Activated CD4-positive, alpha-beta T cell treated with anti-CD3 and anti-CD28 coated beads, Interleukin-2, amount 10 ng/mL, durations not matched to agents 7 days and 5 days (primary cell): ENCODE data around the gene PARVG. TPM values are rescaled to one million over a fixed set of nuclear protein-coding genes. Genes with fewer than 3 reads are reported as not detected.

Experiments
- CTCF ChIA-PET: fragments of 350-600 bp; sonication (Branson Sonifier 250); formaldehyde crosslinking; loops from one replicate; lab custom pipeline; 2021; ENCODE audit warnings: antibody characterized with exemption; lab: Charles Lee
- POLR2A ChIA-PET: fragments of 350-600 bp; sonication (Branson Sonifier 250); formaldehyde crosslinking; loops from one replicate; lab custom pipeline; 2021; ENCODE audit warnings: antibody characterized with exemption; lab: Charles Lee
- DNase-seq: peaks from one replicate; pipeline ENCODE4 v3.0.0-alpha.2; 2020
- H3K27ac Mint-ChIP-seq: one replicate; pipeline ENCODE4 v1.8.0; 2021; ENCODE audit warnings: mild to moderate bottlenecking, moderate library complexity, mixed read lengths
- H3K27me3 Mint-ChIP-seq: one replicate; pipeline ENCODE4 v1.8.0; 2021; ENCODE audit warnings: mixed read lengths
- H3K36me3 Mint-ChIP-seq: one replicate; pipeline ENCODE4 v1.8.0; 2021; ENCODE audit warnings: low read depth, mixed read lengths
- H3K4me1 Mint-ChIP-seq: one replicate; pipeline ENCODE4 v1.8.0; 2021; ENCODE audit warnings: mixed read lengths
- H3K4me3 Mint-ChIP-seq: one replicate; pipeline ENCODE4 v1.8.0; 2021; ENCODE audit warnings: mild to moderate bottlenecking, moderate library complexity, mixed read lengths
- H3K9me3 Mint-ChIP-seq: one replicate; pipeline ENCODE4 v1.8.0; 2021; ENCODE audit warnings: mixed read lengths
- total RNA-seq, 2 experiments: library from RNA; stranded (reverse); gene quantifications; one replicate each; pipeline ENCODE4 v1.2.3, GENCODE V29; 2021

Gene PARVG
- total RNA-seq, 2 experiments from 2014 or later: 146 to 158 TPM

- Mint-ChIP-seq H3K4me3 (no peak overlapping the region), H3K4me1 (peaks cover 2% of the 10 kb centered on the region), H3K27ac (no peak overlapping the region), H3K9me3 (no peaks in the 10 kb centered on the region), H3K27me3 (peaks cover 3% of the 10 kb centered on the region), H3K36me3 (no peaks in the 10 kb centered on the region)
- DNase-seq: no peak
- CTCF ChIA-PET: no interaction called here
- POLR2A ChIA-PET: no interaction called here
Measured at GRCh38 chr22:44172370-44173108, 8.2 kb upstream of the PARVG start.

- ChIA-PET POLR2A (no interaction called here), CTCF (no interaction called here)
- DNase-seq: no peak
- Mint-ChIP-seq H3K9me3 (no peaks in the 10 kb centered on the region), H3K27ac (no peak overlapping the region), H3K4me1 (peaks cover 2% of the 10 kb centered on the region), H3K36me3 (no peaks in the 10 kb centered on the region), H3K27me3 (peaks cover 6% of the 10 kb centered on the region), H3K4me3 (no peak overlapping the region)
Measured at GRCh38 chr22:44173154-44173553, 7.6 kb upstream of the PARVG start.

DNA sequence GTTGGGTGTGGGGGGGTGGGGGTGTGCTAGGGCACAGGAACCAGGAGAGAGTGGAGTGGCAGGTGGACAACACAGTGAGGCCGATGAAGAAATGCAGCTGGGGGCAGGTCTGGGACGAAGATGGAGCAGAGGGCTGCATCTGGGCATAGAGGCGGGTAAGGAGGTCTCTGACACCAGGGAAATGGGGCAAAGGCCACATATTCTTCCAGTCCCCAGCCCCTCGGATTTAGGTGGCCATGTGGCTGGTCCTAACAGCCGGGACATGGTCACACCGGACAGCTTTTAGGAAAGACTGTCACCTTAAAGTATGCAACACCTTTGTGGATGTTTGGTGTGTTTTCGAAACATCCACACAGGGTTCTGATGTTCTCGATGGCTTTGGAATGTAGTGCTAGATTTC is 5.0 kb upstream of the PARVG start:
- H3K9me3 Mint-ChIP-seq: no peaks in the 10 kb centered on the region
- H3K36me3 Mint-ChIP-seq: no peaks in the 10 kb centered on the region
- H3K4me3 Mint-ChIP-seq: no peak overlapping the region
- H3K27me3 Mint-ChIP-seq: peaks cover 13% of the 10 kb centered on the region
- POLR2A ChIA-PET: no interaction called here
- H3K4me1 Mint-ChIP-seq: peaks cover 8% of the 10 kb centered on the region
- H3K27ac Mint-ChIP-seq: no peak overlapping the region
- DNase-seq: no peak
- CTCF ChIA-PET: no interaction called here

DNA sequence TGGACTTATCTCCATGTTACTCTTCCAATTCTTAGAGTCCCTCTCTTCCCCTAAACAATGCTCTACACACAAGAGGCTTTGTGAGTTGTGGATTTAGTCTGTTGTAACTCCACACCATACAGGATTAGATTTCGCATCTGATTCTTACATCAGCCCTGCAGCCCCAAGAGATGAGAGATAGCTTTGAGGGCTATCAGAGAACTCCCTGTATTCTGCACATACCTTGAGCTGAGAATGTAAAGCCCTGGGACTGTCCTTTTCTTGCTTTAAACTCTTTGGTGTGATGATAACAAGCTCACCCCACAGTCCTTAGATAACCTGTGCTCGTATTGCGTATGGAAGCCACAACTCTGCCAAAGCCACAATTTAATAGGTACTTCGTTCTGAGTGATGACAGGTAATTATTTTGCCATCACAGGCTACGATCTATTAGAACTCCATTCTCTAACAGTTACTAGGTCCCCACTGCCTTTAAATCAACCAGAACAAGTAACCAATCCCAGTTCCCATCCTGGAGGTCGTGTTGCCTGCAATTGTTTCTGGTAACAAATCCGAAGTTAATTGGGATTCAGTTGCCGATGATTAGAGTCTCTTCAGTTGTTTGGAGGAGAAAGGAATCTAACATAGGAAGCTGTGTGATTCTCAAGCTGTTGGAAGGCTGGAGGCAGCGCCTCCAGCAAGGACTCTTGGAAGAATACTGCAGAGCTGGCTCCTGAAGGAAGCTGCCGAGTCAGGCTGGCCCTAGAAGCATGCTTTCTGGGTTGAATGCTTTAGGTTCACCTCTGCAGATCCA is 1.3 kb upstream of the PARVG start:
- Mint-ChIP-seq H3K9me3 (no peaks in the 10 kb centered on the region), H3K27me3 (peaks cover 13% of the 10 kb centered on the region), H3K4me1 (peaks cover 26% of the 10 kb centered on the region), H3K4me3 (no peak overlapping the region), H3K27ac (no peak overlapping the region), H3K36me3 (peaks cover 13% of the 10 kb centered on the region)
- POLR2A ChIA-PET: no interaction called here
- no peak for DNase-seq
- CTCF ChIA-PET: interaction anchor here (0.9 kb wide), 1 partner anchor 43 kb away, joined by 3 read pairs; no protein-coding TSS in a partner anchor

GRCh38 chr22:44179989-44180705 is 578 bp upstream of the PARVG start:
- H3K27me3 Mint-ChIP-seq: peaks cover 13% of the 10 kb centered on the region
- H3K9me3 Mint-ChIP-seq: no peaks in the 10 kb centered on the region
- H3K4me3 Mint-ChIP-seq: peak overlapping the region; percentile 95
- CTCF ChIA-PET: interaction anchor here (0.9 kb wide), 1 partner anchor 43 kb away, joined by 3 read pairs; no protein-coding TSS in a partner anchor
- peak overlapping the region; percentile 98 for H3K27ac Mint-ChIP-seq
- H3K36me3 Mint-ChIP-seq: peaks cover 19% of the 10 kb centered on the region
- H3K4me1 Mint-ChIP-seq: peaks cover 33% of the 10 kb centered on the region
- no peak for DNase-seq
- POLR2A ChIA-PET: no interaction called here

DNA sequence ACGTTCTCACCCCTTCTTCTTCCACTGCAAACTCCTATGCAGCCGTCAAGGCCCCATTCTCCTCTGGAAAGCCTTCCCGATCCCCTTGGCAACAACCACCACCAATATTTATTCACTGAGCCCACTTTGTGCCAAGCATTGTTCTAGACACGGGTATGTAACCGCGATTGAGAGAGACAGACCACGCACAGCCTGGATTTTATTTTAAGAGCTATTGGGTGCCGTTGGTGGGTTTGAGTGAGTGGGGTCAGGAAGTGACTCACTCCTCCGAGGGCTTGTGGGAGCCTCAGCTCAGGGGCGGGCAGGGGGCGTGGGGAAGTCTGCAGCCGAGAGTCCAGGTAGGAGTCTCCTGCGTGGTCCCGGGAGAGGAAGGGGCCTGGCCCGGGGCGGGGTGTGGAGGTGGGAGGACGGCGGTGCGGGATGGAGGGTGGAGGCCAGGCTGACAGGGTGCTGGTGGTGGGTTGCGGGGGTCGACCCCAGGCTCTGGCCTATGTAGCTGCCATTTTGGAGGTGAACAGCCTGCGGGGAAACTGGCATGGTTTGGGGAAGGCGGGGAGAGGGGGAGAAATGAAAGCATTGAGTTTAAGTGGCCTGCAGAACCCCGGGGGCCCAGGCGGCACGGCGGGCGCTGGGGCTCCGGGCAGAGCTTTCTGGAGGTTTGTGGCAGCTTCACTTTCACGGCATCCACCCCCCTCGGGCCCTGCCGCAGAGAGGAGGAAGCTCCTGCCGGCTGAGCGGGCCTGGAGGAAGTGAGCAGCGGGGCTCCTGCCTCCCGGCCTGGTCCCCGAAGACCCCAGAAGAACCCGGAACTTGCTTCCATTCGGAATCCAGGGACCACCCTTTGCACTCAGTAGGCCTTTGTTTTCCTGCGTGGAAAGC is 547 bp downstream of the PARVG start:
- H3K9me3 Mint-ChIP-seq: no peaks in the 10 kb centered on the region
- H3K4me1 Mint-ChIP-seq: peaks cover 33% of the 10 kb centered on the region
- peaks cover 20% of the 10 kb centered on the region for H3K36me3 Mint-ChIP-seq
- ChIA-PET CTCF (interaction anchor here (0.6 to 1.0 kb wide), 3 partner anchors 29 to 504 kb away, joined by 3 to 4 read pairs (median 3); no protein-coding TSS in a partner anchor), POLR2A (interaction anchor here (0.7 kb wide), 1 partner anchor 14 kb away, joined by 3 read pairs; no protein-coding TSS in a partner anchor)
- H3K4me3 Mint-ChIP-seq: peak overlapping the region; percentile 95
- peak overlapping the region; percentile 98 for H3K27ac Mint-ChIP-seq
- H3K27me3 Mint-ChIP-seq: peaks cover 13% of the 10 kb centered on the region
- peak; percentile 73 for DNase-seq

DNA sequence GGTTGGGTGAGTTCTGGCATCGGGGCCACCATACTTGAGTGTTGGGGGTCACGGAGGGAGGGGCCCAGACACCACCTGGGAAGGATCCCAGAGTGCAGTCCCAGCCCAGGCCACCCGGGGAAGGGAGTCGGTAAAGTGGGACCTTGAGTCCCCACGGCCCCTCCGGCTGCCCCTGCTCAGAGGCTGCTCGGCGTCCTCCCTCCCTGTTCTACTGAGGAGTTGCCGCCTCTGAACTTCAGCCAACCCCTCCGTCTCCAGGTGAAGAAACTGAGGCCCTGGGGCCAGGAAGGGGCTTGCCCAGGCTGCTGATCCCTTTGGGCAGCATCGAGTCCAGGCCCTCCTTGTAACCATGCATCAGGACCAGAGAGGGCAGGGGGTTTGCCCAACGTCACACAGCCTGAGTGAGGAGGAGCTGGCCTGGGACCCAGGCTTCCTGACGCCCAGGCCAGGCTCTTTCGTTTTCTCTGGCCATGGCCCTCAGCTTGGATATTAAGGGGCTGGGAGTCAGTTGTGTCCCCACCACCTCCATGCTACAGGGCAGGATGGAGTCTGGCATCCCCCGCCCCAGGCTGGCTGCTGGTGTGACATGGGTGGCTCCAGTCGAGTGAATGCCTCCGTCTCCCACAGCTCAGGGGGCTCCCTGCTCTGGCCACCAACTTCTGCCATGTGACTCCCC is 1.3 kb downstream of the PARVG start:
- Mint-ChIP-seq H3K4me1 (peaks cover 33% of the 10 kb centered on the region), H3K36me3 (peaks cover 23% of the 10 kb centered on the region), H3K27ac (peak overlapping the region; percentile 98), H3K4me3 (peak overlapping the region; percentile 95), H3K9me3 (no peaks in the 10 kb centered on the region), H3K27me3 (peaks cover 13% of the 10 kb centered on the region)
- CTCF ChIA-PET: interaction anchor here (0.7 to 0.9 kb wide), 2 partner anchors 25 to 32 kb away, joined by 3 read pairs; no protein-coding TSS in a partner anchor
- POLR2A ChIA-PET: no interaction called here
- peak; percentile 36 for DNase-seq

- ChIA-PET POLR2A (no interaction called here), CTCF (interaction anchor here (0.9 kb wide), 2 partner anchors 24 to 26 kb away, joined by 3 to 4 read pairs; no protein-coding TSS in a partner anchor)
- DNase-seq: peak; percentile 66
- Mint-ChIP-seq H3K27ac (peak overlapping the region; percentile 98), H3K36me3 (peaks cover 23% of the 10 kb centered on the region), H3K27me3 (peaks cover 9% of the 10 kb centered on the region), H3K4me3 (peak overlapping the region; percentile 95), H3K9me3 (no peaks in the 10 kb centered on the region), H3K4me1 (peaks cover 33% of the 10 kb centered on the region)
Measured at GRCh38 chr22:44182588-44183286, 2.0 kb downstream of the PARVG start.

DNA sequence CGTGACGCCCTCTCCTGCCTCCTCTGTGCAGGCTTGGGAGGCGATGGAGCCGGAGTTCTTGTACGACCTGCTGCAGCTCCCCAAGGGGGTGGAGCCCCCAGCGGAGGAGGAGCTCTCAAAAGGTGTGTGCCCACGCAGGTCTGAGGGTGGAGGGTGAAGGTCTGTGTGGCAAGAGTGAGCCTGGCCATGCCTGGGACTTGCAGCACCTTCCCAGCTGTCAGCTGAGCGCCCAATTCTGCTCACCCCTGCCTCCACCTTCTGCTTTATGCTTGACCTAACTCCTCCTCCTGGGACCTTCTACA is 2.5 kb downstream of the PARVG start:
- Mint-ChIP-seq H3K36me3 (peaks cover 23% of the 10 kb centered on the region), H3K27me3 (peaks cover 7% of the 10 kb centered on the region), H3K4me1 (peaks cover 33% of the 10 kb centered on the region), H3K27ac (peak overlapping the region; percentile 98), H3K9me3 (no peaks in the 10 kb centered on the region), H3K4me3 (peak overlapping the region; percentile 95)
- DNase-seq: no peak
- ChIA-PET CTCF (interaction anchor here (0.9 kb wide), 1 partner anchor 27 kb away, joined by 4 read pairs; no protein-coding TSS in a partner anchor), POLR2A (no interaction called here)

DNA sequence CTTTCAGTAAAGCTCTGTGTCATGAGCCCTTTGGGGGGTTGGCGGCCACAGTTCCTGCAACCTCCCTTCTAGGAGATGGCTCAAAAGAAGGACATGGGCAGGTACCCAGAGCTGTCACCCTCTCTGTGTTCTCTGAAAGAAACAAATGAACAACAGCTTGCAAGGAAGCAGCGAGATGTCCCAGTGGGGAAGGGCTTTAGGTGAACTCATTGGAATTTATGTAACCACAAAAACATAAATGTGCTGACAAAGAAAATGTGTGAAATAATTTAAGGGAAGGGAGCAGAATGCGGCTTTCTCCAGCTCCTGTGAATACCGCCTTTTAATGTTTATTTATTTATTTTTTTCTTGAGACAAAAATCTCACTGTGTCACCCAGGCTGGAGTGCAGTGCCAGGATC is 3.3 kb downstream of the PARVG start:
- H3K27ac Mint-ChIP-seq: peak overlapping the region; percentile 71
- H3K36me3 Mint-ChIP-seq: peaks cover 23% of the 10 kb centered on the region

More for the DNA sequence above, 3.3 kb downstream of the PARVG start:
- no peaks in the 10 kb centered on the region for H3K9me3 Mint-ChIP-seq
- no peak for DNase-seq
- peaks cover 7% of the 10 kb centered on the region for H3K27me3 Mint-ChIP-seq
- H3K4me3 Mint-ChIP-seq: no peak overlapping the region
- ChIA-PET CTCF (no interaction called here), POLR2A (no interaction called here)
- H3K4me1 Mint-ChIP-seq: peaks cover 33% of the 10 kb centered on the region
